HEK293 (cell line): ENCODE measurements around the gene AOAH.
A peak's percentile ranks its signal among the peaks of the same experiment; 100 is the strongest.

Experiments used
- CTCF ChIA-PET: fragments of 350-600 bp; formaldehyde crosslinking; extraction: SDS; loops from one replicate; lab custom pipeline; 2021; ENCODE audit warnings: antibody characterized with exemption; lab: Yijun Ruan, JAX
- POLR2A ChIA-PET: fragments of 300-600 bp; formaldehyde crosslinking; extraction: SDS; loops from one replicate; lab custom pipeline; 2020; ENCODE audit warnings: antibody characterized with exemption, inconsistent platforms; lab: Yijun Ruan, JAX
- H3K27ac ChIP-seq: fragments of 200-500 bp; sonication (Bioruptor generic); 2 replicates; pipeline ENCODE4 v1.5.1; 2014; ENCODE audit warnings: low read depth, low read length, control low read depth, inconsistent platforms; ENCODE audit errors: extremely low read depth
- H3K36me3 ChIP-seq, 2 experiments: fragments of 200-500 bp in 1 of 2; sonication (Bioruptor generic) in 1 of 2; 1 replicate in 1 of 2; 2 replicates in 1 of 2; pipeline ENCODE4 v1.5.1; 2014 to 2017; ENCODE audit warnings: inconsistent platforms in 2 of 2, low read length in 2 of 2; ENCODE audit not compliant: control insufficient read depth in 2 of 2, insufficient read depth in 1 of 2
- H3K4me1 ChIP-seq: fragments of 200-500 bp; sonication (Bioruptor generic); 2 replicates; pipeline ENCODE4 v1.5.1; 2014; ENCODE audit warnings: mild to moderate bottlenecking, low read length, inconsistent platforms; ENCODE audit not compliant: control insufficient read depth, insufficient read depth
- H3K4me3 ChIP-seq: 2 replicates; pipeline ENCODE4 v1.5.1; 2011; ENCODE audit warnings: low read depth, mild to moderate bottlenecking, control low read depth, low read length, moderate library complexity
- H3K9me3 ChIP-seq: fragments of 200-500 bp; sonication (Bioruptor generic); 2 replicates; pipeline ENCODE4 v1.5.1; 2014; ENCODE audit warnings: low read depth, low read length, inconsistent platforms; ENCODE audit not compliant: control insufficient read depth, insufficient read depth
- KLF10 ChIP-seq: fragments of 450-650 bp; IDR thresholded peaks from 2 replicates; pipeline ENCODE4 v1.5.1; 2018; ENCODE audit warnings: missing biosample characterization, mild to moderate bottlenecking, missing genetic modification characterization
- MZF1 ChIP-seq: fragments of 450-650 bp; formaldehyde crosslinking; IDR thresholded peaks from 2 replicates; pipeline ENCODE4 v1.5.1; 2017; ENCODE audit warnings: missing biosample characterization, missing genetic modification characterization, borderline replicate concordance
- RBAK ChIP-seq: fragments of 450-650 bp; formaldehyde crosslinking; IDR thresholded peaks from 2 replicates; pipeline ENCODE4 v1.5.1; 2016; ENCODE audit warnings: missing biosample characterization, missing genetic modification characterization
- ZFP37 ChIP-seq: fragments of 450-650 bp; formaldehyde crosslinking; IDR thresholded peaks from 2 replicates; pipeline ENCODE4 v1.5.1; 2016; ENCODE audit warnings: missing biosample characterization, missing genetic modification characterization
- ZNF677 ChIP-seq: fragments of 450-650 bp; IDR thresholded peaks from 2 replicates; pipeline ENCODE4 v1.5.0; 2018; ENCODE audit warnings: missing biosample characterization, mild to moderate bottlenecking, missing genetic modification characterization, moderate library complexity
- TF ChIP-seq, protein P1 (sequence below): fragments of 450-650 bp; formaldehyde crosslinking; IDR thresholded peaks from 2 replicates; pipeline ENCODE4 v1.5.1; 2016; ENCODE audit warnings: missing biosample characterization, missing genetic modification characterization, low read depth
- TF ChIP-seq, protein P2 (sequence below): fragments of 450-650 bp; formaldehyde crosslinking; IDR thresholded peaks from 2 replicates; pipeline ENCODE4 v1.5.1; 2016; ENCODE audit warnings: missing biosample characterization, missing genetic modification characterization, low read depth
- TF ChIP-seq, protein P3 (sequence below): fragments of 450-650 bp; formaldehyde crosslinking; IDR thresholded peaks from 2 replicates; pipeline ENCODE4 v1.5.1; 2017; ENCODE audit warnings: missing biosample characterization, missing genetic modification characterization
- TF ChIP-seq, protein P4 (sequence below): fragments of 450-650 bp; formaldehyde crosslinking; IDR thresholded peaks from 2 replicates; pipeline ENCODE4 v1.5.1; 2017; ENCODE audit warnings: missing biosample characterization, missing genetic modification characterization
- TF ChIP-seq, protein P5 (sequence below): fragments of 450-650 bp; formaldehyde crosslinking; IDR thresholded peaks from 2 replicates; pipeline ENCODE4 v1.5.1; 2017; ENCODE audit warnings: missing biosample characterization, mild to moderate bottlenecking, missing genetic modification characterization, moderate library complexity

The AOAH gene

GRCh38 chr7:36549029-36549428 lies 175.3 kb downstream of the AOAH start:
- CTCF ChIA-PET: interaction anchor here (0.6 to 0.7 kb wide), 2 partner anchors 28 to 57 kb away, joined by 3 to 5 read pairs; no protein-coding TSS in a partner anchor
- no peaks in the 10 kb centered on the region for H3K9me3 ChIP-seq
- TF ChIP-seq, protein P1, sequence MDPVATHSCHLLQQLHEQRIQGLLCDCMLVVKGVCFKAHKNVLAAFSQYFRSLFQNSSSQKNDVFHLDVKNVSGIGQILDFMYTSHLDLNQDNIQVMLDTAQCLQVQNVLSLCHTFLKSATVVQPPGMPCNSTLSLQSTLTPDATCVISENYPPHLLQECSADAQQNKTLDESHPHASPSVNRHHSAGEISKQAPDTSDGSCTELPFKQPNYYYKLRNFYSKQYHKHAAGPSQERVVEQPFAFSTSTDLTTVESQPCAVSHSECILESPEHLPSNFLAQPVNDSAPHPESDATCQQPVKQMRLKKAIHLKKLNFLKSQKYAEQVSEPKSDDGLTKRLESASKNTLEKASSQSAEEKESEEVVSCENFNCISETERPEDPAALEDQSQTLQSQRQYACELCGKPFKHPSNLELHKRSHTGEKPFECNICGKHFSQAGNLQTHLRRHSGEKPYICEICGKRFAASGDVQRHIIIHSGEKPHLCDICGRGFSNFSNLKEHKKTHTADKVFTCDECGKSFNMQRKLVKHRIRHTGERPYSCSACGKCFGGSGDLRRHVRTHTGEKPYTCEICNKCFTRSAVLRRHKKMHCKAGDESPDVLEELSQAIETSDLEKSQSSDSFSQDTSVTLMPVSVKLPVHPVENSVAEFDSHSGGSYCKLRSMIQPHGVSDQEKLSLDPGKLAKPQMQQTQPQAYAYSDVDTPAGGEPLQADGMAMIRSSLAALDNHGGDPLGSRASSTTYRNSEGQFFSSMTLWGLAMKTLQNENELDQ (tag by site-specific recombination): no peak
- TF ChIP-seq MZF1 (tag by site-specific recombination) (no peak), KLF10 (tag by site-specific recombination) (no peak)
- TF ChIP-seq, protein P2, sequence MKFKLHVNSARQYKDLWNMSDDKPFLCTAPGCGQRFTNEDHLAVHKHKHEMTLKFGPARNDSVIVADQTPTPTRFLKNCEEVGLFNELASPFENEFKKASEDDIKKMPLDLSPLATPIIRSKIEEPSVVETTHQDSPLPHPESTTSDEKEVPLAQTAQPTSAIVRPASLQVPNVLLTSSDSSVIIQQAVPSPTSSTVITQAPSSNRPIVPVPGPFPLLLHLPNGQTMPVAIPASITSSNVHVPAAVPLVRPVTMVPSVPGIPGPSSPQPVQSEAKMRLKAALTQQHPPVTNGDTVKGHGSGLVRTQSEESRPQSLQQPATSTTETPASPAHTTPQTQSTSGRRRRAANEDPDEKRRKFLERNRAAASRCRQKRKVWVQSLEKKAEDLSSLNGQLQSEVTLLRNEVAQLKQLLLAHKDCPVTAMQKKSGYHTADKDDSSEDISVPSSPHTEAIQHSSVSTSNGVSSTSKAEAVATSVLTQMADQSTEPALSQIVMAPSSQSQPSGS (tag by site-specific recombination): peak; percentile 53
- POLR2A ChIA-PET: no interaction called here
- H3K36me3 ChIP-seq: no peaks in the 10 kb centered on the region
- H3K4me3 ChIP-seq: no peak overlapping the region
- H3K4me1 ChIP-seq: no peaks in the 10 kb centered on the region
- no peak overlapping the region for H3K27ac ChIP-seq

- TF ChIP-seq, protein P3, sequence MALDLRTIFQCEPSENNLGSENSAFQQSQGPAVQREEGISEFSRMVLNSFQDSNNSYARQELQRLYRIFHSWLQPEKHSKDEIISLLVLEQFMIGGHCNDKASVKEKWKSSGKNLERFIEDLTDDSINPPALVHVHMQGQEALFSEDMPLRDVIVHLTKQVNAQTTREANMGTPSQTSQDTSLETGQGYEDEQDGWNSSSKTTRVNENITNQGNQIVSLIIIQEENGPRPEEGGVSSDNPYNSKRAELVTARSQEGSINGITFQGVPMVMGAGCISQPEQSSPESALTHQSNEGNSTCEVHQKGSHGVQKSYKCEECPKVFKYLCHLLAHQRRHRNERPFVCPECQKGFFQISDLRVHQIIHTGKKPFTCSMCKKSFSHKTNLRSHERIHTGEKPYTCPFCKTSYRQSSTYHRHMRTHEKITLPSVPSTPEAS (tag by site-specific recombination): no peak
- Histone ChIP-seq H3K4me3 (no peak overlapping the region), H3K9me3 (no peaks in the 10 kb centered on the region), H3K36me3 (no peaks in the 10 kb centered on the region), H3K27ac (no peak overlapping the region), H3K4me1 (no peaks in the 10 kb centered on the region)
- CTCF ChIA-PET: no interaction called here
- POLR2A ChIA-PET: no interaction called here
Observed at GRCh38 chr7:36547416-36547815, 176.9 kb downstream of the AOAH start.

DNA sequence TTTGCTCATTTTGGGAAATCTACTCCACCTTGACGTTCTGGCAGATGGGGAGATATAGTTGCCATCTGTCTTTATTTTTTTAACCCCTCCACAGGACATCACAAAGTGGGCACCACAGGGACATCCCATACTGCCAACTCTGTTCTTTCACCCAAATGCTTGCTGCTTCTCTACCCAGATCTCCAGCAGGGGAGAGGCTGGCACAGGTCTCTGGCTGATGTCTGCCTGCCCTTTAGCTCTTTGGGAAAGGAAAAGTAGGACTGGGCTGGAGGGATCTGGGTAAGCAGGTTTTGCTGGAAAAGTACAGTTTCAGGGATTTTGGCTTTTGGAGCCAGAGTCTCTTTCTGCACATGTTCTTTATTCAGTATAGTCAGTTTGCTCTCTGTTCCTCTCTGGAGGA lies 178.0 kb downstream of the AOAH start:
- Histone ChIP-seq H3K4me1 (no peaks in the 10 kb centered on the region), H3K36me3 (no peaks in the 10 kb centered on the region), H3K27ac (no peak overlapping the region), H3K4me3 (no peak overlapping the region), H3K9me3 (no peaks in the 10 kb centered on the region)
- TF ChIP-seq, protein P4, sequence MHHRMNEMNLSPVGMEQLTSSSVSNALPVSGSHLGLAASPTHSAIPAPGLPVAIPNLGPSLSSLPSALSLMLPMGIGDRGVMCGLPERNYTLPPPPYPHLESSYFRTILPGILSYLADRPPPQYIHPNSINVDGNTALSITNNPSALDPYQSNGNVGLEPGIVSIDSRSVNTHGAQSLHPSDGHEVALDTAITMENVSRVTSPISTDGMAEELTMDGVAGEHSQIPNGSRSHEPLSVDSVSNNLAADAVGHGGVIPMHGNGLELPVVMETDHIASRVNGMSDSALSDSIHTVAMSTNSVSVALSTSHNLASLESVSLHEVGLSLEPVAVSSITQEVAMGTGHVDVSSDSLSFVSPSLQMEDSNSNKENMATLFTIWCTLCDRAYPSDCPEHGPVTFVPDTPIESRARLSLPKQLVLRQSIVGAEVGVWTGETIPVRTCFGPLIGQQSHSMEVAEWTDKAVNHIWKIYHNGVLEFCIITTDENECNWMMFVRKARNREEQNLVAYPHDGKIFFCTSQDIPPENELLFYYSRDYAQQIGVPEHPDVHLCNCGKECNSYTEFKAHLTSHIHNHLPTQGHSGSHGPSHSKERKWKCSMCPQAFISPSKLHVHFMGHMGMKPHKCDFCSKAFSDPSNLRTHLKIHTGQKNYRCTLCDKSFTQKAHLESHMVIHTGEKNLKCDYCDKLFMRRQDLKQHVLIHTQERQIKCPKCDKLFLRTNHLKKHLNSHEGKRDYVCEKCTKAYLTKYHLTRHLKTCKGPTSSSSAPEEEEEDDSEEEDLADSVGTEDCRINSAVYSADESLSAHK: no peak
- TF ChIP-seq ZFP37 (tag by site-specific recombination) (no peak), ZNF677 (tag by site-specific recombination) (no peak), RBAK (tag by site-specific recombination) (no peak)
- TF ChIP-seq, protein P5, sequence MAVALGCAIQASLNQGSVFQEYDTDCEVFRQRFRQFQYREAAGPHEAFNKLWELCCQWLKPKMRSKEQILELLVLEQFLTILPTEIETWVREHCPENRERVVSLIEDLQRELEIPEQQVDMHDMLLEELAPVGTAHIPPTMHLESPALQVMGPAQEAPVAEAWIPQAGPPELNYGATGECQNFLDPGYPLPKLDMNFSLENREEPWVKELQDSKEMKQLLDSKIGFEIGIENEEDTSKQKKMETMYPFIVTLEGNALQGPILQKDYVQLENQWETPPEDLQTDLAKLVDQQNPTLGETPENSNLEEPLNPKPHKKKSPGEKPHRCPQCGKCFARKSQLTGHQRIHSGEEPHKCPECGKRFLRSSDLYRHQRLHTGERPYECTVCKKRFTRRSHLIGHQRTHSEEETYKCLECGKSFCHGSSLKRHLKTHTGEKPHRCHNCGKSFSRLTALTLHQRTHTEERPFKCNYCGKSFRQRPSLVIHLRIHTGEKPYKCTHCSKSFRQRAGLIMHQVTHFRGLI (tag by site-specific recombination): no peak
- POLR2A ChIA-PET: no interaction called here
- CTCF ChIA-PET: no interaction called here
